Neural cell (in vitro differentiated cells): ENCODE measurements around the gene ARHGEF10L. TPM values are rescaled to one million over a fixed set of nuclear protein-coding genes. Genes with fewer than 3 reads are reported as not detected.

Source experiments
- H2AFZ ChIP-seq: fragments of 200-600, 300-800 bp; sonication (generic), shearing (Covaris generic); 2 replicates; pipeline ENCODE4 v1.6.0; 2014; ENCODE audit warnings: low read depth, mild to moderate bottlenecking, antibody characterized with exemption, low read length, moderate library complexity
- H3F3A ChIP-seq: fragments of 200-600 bp; shearing (Covaris generic); 2 replicates; pipeline ENCODE4 v1.6.1; 2016; ENCODE audit warnings: mild to moderate bottlenecking, moderate library complexity, mixed read lengths, antibody characterized with exemption, low read length; ENCODE audit not compliant: insufficient read depth, poor library complexity, severe bottlenecking
- H3K27ac ChIP-seq: fragments of 200-600, 300-800 bp; sonication (generic), shearing (Covaris generic); 2 replicates; pipeline ENCODE4 v1.5.1; 2014; ENCODE audit warnings: mild to moderate bottlenecking, low read length, moderate library complexity
- H3K27me3 ChIP-seq: fragments of 300-800, 200-600 bp; sonication (generic), shearing (Covaris generic); 2 replicates; pipeline ENCODE4 v1.6.0; 2014; ENCODE audit warnings: mild to moderate bottlenecking, low read depth, low read length, moderate library complexity; ENCODE audit not compliant: insufficient read depth
- H3K36me3 ChIP-seq: fragments of 300-800, 200-600 bp; sonication (generic), shearing (Covaris generic); 2 replicates; pipeline ENCODE4 v1.5.1; 2014; ENCODE audit warnings: mild to moderate bottlenecking, antibody characterized with exemption, low read length, moderate library complexity; ENCODE audit not compliant: insufficient read depth
- H3K4me2 ChIP-seq: fragments of 300-800, 200-600 bp; sonication (generic), shearing (Covaris generic); 2 replicates; pipeline ENCODE4 v1.6.0; 2014; ENCODE audit warnings: mild to moderate bottlenecking, low read length
- H3K4me3 ChIP-seq: fragments of 300-800, 200-600 bp; sonication (generic), shearing (Covaris generic); 2 replicates; pipeline ENCODE4 v1.5.1; 2014; ENCODE audit warnings: mild to moderate bottlenecking, low read length, moderate library complexity
- H3K79me2 ChIP-seq: fragments of 200-600 bp; shearing (Covaris generic); replicated peaks from 2 replicates; pipeline ENCODE4 v1.6.0; 2014; ENCODE audit warnings: mild to moderate bottlenecking, low read length, moderate library complexity; ENCODE audit not compliant: insufficient read depth
- H3K9ac ChIP-seq: fragments of 300-800, 200-600 bp; sonication (generic), shearing (Covaris generic); 2 replicates; pipeline ENCODE4 v1.6.1; 2016; ENCODE audit warnings: mild to moderate bottlenecking, low read length, mixed read lengths
- H3K9me2 ChIP-seq: fragments of 200-600 bp; shearing (Covaris generic); 2 replicates; pipeline ENCODE4 v1.6.1; 2016; ENCODE audit warnings: mild to moderate bottlenecking, low read length, mixed read lengths; ENCODE audit not compliant: insufficient read depth
- H3K9me3 ChIP-seq: fragments of 200-600, 300-800 bp; sonication (generic), shearing (Covaris generic); 2 replicates; pipeline ENCODE4 v1.6.1; 2016; ENCODE audit warnings: mild to moderate bottlenecking, mixed run types, low read length, moderate library complexity, mixed read lengths
- H4K20me1 ChIP-seq: fragments of 200-600 bp; shearing (Covaris generic); 2 replicates; pipeline ENCODE4 v1.6.1; 2016; ENCODE audit warnings: mild to moderate bottlenecking, mixed run types; ENCODE audit not compliant: insufficient read depth
- CTCF ChIP-seq: fragments of 450-650 bp; IDR thresholded peaks from 2 replicates; pipeline ENCODE4 v1.5.1; 2014; ENCODE audit warnings: antibody characterized with exemption, mild to moderate bottlenecking, moderate library complexity; ENCODE audit not compliant: poor library complexity, severe bottlenecking
- EP300 ChIP-seq: fragments of 450-650 bp; conservative IDR thresholded peaks from 2 replicates; pipeline ENCODE4 v1.6.1; 2014; ENCODE audit warnings: antibody characterized with exemption, mild to moderate bottlenecking, moderate library complexity; ENCODE audit not compliant: poor library complexity, severe bottlenecking
- EZH2 ChIP-seq: fragments of 200-600, 300-800 bp; shearing (Covaris generic), sonication (generic); IDR thresholded peaks from 2 replicates; pipeline ENCODE4 v1.6.1; 2014; ENCODE audit warnings: antibody characterized with exemption, low read length, borderline replicate concordance, mild to moderate bottlenecking; ENCODE audit not compliant: insufficient read depth, poor library complexity, severe bottlenecking
- MXI1 ChIP-seq: fragments of 450-650 bp; conservative IDR thresholded peaks from 2 replicates; pipeline ENCODE4 v1.6.1; 2014; ENCODE audit warnings: antibody characterized with exemption, mild to moderate bottlenecking; ENCODE audit not compliant: poor library complexity, severe bottlenecking
- POLR2AphosphoS5 ChIP-seq: IDR thresholded peaks from 2 replicates; pipeline ENCODE4 v1.6.1; 2012
- RAD21 ChIP-seq: fragments of 450-650 bp; conservative IDR thresholded peaks from 2 replicates; pipeline ENCODE4 v1.6.1; 2014; ENCODE audit warnings: antibody characterized with exemption, mild to moderate bottlenecking, moderate library complexity
- REST ChIP-seq: IDR thresholded peaks from 2 replicates; pipeline ENCODE4 v1.6.1; 2012; ENCODE audit warnings: borderline replicate concordance
- SMC3 ChIP-seq: fragments of 450-650 bp; conservative IDR thresholded peaks from 2 replicates; pipeline ENCODE4 v1.6.1; 2014; ENCODE audit warnings: antibody characterized with exemption, mild to moderate bottlenecking, moderate library complexity; ENCODE audit not compliant: poor library complexity
- TAF1 ChIP-seq: IDR thresholded peaks from 2 replicates; pipeline ENCODE4 v1.6.1; 2012; ENCODE audit warnings: low read depth
- polyA plus RNA-seq: library from polyadenylated mRNA; depleted of rRNA; stranded (reverse); fragments of >200 nt; gene quantifications from 2 replicates; pipeline ENCODE4 v1.2.3, GENCODE V29; 2014

ARHGEF10L gene
- polyA plus RNA-seq, 1 donor from 2014 or later: 123 TPM

GRCh38 chr1:17511188-17511587 lies 28.3 kb upstream of the ARHGEF10L start:
- Histone ChIP-seq H3K9me3 (no peaks in the 10 kb centered on the region), H4K20me1 (no peaks in the 10 kb centered on the region), H3K27me3 (no peaks in the 10 kb centered on the region), H3K79me2 (no peaks in the 10 kb centered on the region), H2AFZ (no peak overlapping the region), H3K4me3 (no peak overlapping the region), H3K4me2 (no peak overlapping the region), H3K27ac (no peak overlapping the region), H3K36me3 (no peaks in the 10 kb centered on the region), H3K9ac (no peak overlapping the region), H3K9me2 (no peaks in the 10 kb centered on the region), H3F3A (no peaks in the 10 kb centered on the region)
- TF ChIP-seq CTCF (no peak), RAD21 (no peak), TAF1 (no peak), EZH2 (no peak), POLR2AphosphoS5 (no peak), MXI1 (no peak), SMC3 (no peak), REST (no peak), EP300 (no peak)

- Histone ChIP-seq H3K9ac (no peak overlapping the region), H3K9me2 (no peaks in the 10 kb centered on the region), H3K27me3 (no peaks in the 10 kb centered on the region), H3K9me3 (no peaks in the 10 kb centered on the region), H3K27ac (no peak overlapping the region), H4K20me1 (no peaks in the 10 kb centered on the region), H3K36me3 (no peaks in the 10 kb centered on the region), H3F3A (no peaks in the 10 kb centered on the region), H3K4me2 (no peak overlapping the region), H2AFZ (no peak overlapping the region), H3K79me2 (no peaks in the 10 kb centered on the region), H3K4me3 (no peak overlapping the region)
- no peak for TF ChIP-seq EZH2
- no peak for TF ChIP-seq MXI1
- no peak for TF ChIP-seq POLR2AphosphoS5
- TF ChIP-seq TAF1: no peak
These were observed 26.4 kb upstream of the ARHGEF10L start for GRCh38 chr1:17513131-17513530.

- H3K9me2 ChIP-seq: no peaks in the 10 kb centered on the region
- H3K9me3 ChIP-seq: no peaks in the 10 kb centered on the region
- H3F3A ChIP-seq: no peaks in the 10 kb centered on the region
- TF ChIP-seq CTCF: no peak
- TF ChIP-seq REST: no peak
- TF ChIP-seq MXI1: no peak
- no peak for TF ChIP-seq TAF1
- no peak for TF ChIP-seq EP300
- no peak for TF ChIP-seq POLR2AphosphoS5
- no peak for TF ChIP-seq RAD21
- no peak for TF ChIP-seq SMC3
- no peak for TF ChIP-seq EZH2
- H3K4me3 ChIP-seq: no peak overlapping the region
- no peak overlapping the region for H3K27ac ChIP-seq
- no peak overlapping the region for H2AFZ ChIP-seq
- H4K20me1 ChIP-seq: no peaks in the 10 kb centered on the region
- no peak overlapping the region for H3K4me2 ChIP-seq
- H3K79me2 ChIP-seq: no peaks in the 10 kb centered on the region
- H3K9ac ChIP-seq: no peak overlapping the region
- H3K36me3 ChIP-seq: no peaks in the 10 kb centered on the region
- H3K27me3 ChIP-seq: no peaks in the 10 kb centered on the region
These were observed 24.7 kb upstream of the ARHGEF10L start for GRCh38 chr1:17514776-17515175.
